SK-N-SH (cell line): ENCODE results near the gene RNASE9. TPM values are rescaled to one million over a fixed set of nuclear protein-coding genes. Genes with fewer than 3 reads are reported as not detected.
A peak's percentile ranks its signal among the peaks of the same experiment; 100 is the strongest.

ENCODE experiments used
- CTCF ChIA-PET: fragments of 300-600, 350-600 bp; formaldehyde crosslinking; extraction: SDS; loops from one replicate; lab custom pipeline; 2021; lab: Yijun Ruan, JAX
- POLR2A ChIA-PET: fragments of 350-600 bp; sonication (Branson Sonifier 250); formaldehyde crosslinking; extraction: SDS; loops from one replicate; lab custom pipeline; 2020; ENCODE audit warnings: antibody characterized with exemption, inconsistent platforms; lab: Yijun Ruan, JAX
- DNase-seq: peaks from one replicate; pipeline ENCODE4 v3.0.0; 2012
- H2AFZ ChIP-seq: fragments of 200-600 bp; sonication (generic); 2 replicates; pipeline ENCODE4 v1.8.1; 2016; ENCODE audit warnings: antibody characterized with exemption, mild to moderate bottlenecking, low read depth
- H3F3A ChIP-seq: fragments of 200-600 bp; sonication (generic); replicated peaks from 2 replicates; pipeline ENCODE3; 2016; ENCODE audit warnings: antibody characterized with exemption, mild to moderate bottlenecking; ENCODE audit not compliant: insufficient read depth
- H3K27ac ChIP-seq, 2 experiments: fragments of 200-500 bp in 1 of 2; fragments of 200-600 bp in 1 of 2; sonication (Bioruptor generic) in 1 of 2; sonication (generic), shearing (Covaris generic) in 1 of 2; 2 replicates each; pipeline versions ENCODE4 v1.5.1 to v1.6.1; 2014 to 2016; ENCODE audit warnings: low read depth in 2 of 2, inconsistent platforms in 1 of 2, low read length in 1 of 2, mild to moderate bottlenecking in 1 of 2, mixed read lengths in 1 of 2
- H3K27me3 ChIP-seq: fragments of 200-600 bp; sonication (generic), shearing (Covaris generic); 2 replicates; pipeline ENCODE4 v1.6.1; 2016; ENCODE audit warnings: mixed run types; ENCODE audit not compliant: insufficient read depth
- H3K36me3 ChIP-seq, 2 experiments: fragments of 200-500 bp in 1 of 2; fragments of 200-600 bp in 1 of 2; sonication (Bioruptor generic) in 1 of 2; sonication (generic) in 1 of 2; replicated peaks in 1 of 2; 2 replicates each; pipeline versions ENCODE3 to v1.5.1; 2014 to 2016; ENCODE audit warnings: low read length in 1 of 2, mild to moderate bottlenecking in 1 of 2; ENCODE audit not compliant: insufficient read depth in 2 of 2, control insufficient read depth in 1 of 2
- H3K4me1 ChIP-seq, 2 experiments: fragments of 200-500 bp in 1 of 2; fragments of 200-600 bp in 1 of 2; sonication (Bioruptor generic) in 1 of 2; sonication (generic), shearing (Covaris generic) in 1 of 2; 2 replicates each; pipeline versions ENCODE4 v1.5.1 to v1.6.1; 2014 to 2016; ENCODE audit warnings: low read depth in 1 of 2, low read length in 1 of 2, mixed run types in 1 of 2; ENCODE audit not compliant: insufficient read depth in 2 of 2, control insufficient read depth in 1 of 2
- H3K4me2 ChIP-seq: fragments of 200-600 bp; sonication (generic), shearing (Covaris generic); 2 replicates; pipeline ENCODE4 v1.6.1; 2017; ENCODE audit warnings: mixed run types
- H3K4me3 ChIP-seq, 2 experiments: fragments of 200-500 bp in 1 of 2; fragments of 200-600 bp in 1 of 2; sonication (Bioruptor generic) in 1 of 2; sonication (generic), shearing (Covaris generic) in 1 of 2; 2 replicates each; pipeline versions ENCODE4 v1.5.1 to v1.8.1; 2014 to 2016; ENCODE audit warnings: low read depth in 2 of 2, inconsistent platforms in 1 of 2, low read length in 1 of 2, mild to moderate bottlenecking in 1 of 2, mixed read lengths in 1 of 2, moderate library complexity in 1 of 2
- H3K79me2 ChIP-seq: fragments of 200-600 bp; sonication (generic); 2 replicates; pipeline ENCODE4 v1.8.1; 2017; ENCODE audit warnings: mild to moderate bottlenecking; ENCODE audit not compliant: insufficient read depth
- H3K9ac ChIP-seq: fragments of 200-600 bp; sonication (generic); 2 replicates; pipeline ENCODE4 v1.6.1; 2017; ENCODE audit warnings: mixed run types
- H3K9me2 ChIP-seq: fragments of 200-600 bp; sonication (generic); 2 replicates; pipeline ENCODE4 v1.6.1; 2017; ENCODE audit warnings: mixed run types
- H3K9me3 ChIP-seq: fragments of 200-600 bp; sonication (generic); 2 replicates; pipeline ENCODE4 v1.6.1; 2017; ENCODE audit warnings: mixed run types, mild to moderate bottlenecking, moderate library complexity
- H4K20me1 ChIP-seq: fragments of 200-600 bp; sonication (generic); 2 replicates; pipeline ENCODE4 v1.6.1; 2017; ENCODE audit warnings: mild to moderate bottlenecking, mixed run types; ENCODE audit not compliant: insufficient read depth
- CTCF ChIP-seq: fragments of 200-600 bp; sonication (generic); IDR thresholded peaks from 2 replicates; pipeline ENCODE4 v1.6.1; 2017; ENCODE audit warnings: antibody characterized with exemption, mild to moderate bottlenecking, moderate library complexity
- EP300 ChIP-seq, 2 experiments: IDR thresholded peaks; 2 replicates each; pipeline versions ENCODE4 v1.4.0 to v1.6.1; 2012; ENCODE audit warnings: borderline replicate concordance in 1 of 2, low read depth in 1 of 2, low read length in 1 of 2
- EZH2phosphoT487 ChIP-seq: fragments of 200-600 bp; sonication (generic); IDR thresholded peaks from 2 replicates; pipeline ENCODE4 v1.6.1; 2017; ENCODE audit warnings: low read depth, mixed run types, mild to moderate bottlenecking, antibody characterized with exemption, moderate library complexity, borderline replicate concordance
- PBX3 ChIP-seq: IDR thresholded peaks from 2 replicates; pipeline ENCODE4; 2012
- POLR2AphosphoS5 ChIP-seq: IDR thresholded peaks from 2 replicates; pipeline ENCODE4 v1.6.1; 2012; ENCODE audit warnings: low read depth, low read length
- RAD21 ChIP-seq: IDR thresholded peaks from 2 replicates; pipeline ENCODE4 v1.6.1; 2012; ENCODE audit warnings: mild to moderate bottlenecking, low read length
- RFX5 ChIP-seq: IDR thresholded peaks from 2 replicates; pipeline ENCODE4 v1.6.1; 2012; ENCODE audit warnings: mild to moderate bottlenecking, improper control_type of control experiment, low read length
- SMC3 ChIP-seq: IDR thresholded peaks from 2 replicates; pipeline ENCODE4 v1.6.1; 2012; ENCODE audit warnings: low read depth, low read length, improper control_type of control experiment
- WGBS: methylation state at CpG from one replicate; pipeline ENCODE4 v1.1.6; 2017; ENCODE audit warnings: low lambda C conversion rate; 5-methylcytosine and 5-hydroxymethylcytosine counted together
- polyA plus RNA-seq, 3 experiments: library from polyadenylated mRNA; depleted of rRNA; stranded (reverse); fragments of >200 nt; gene quantifications; 2 replicates each; pipeline ENCODE4 v1.2.3, GENCODE V29; 2012

The RNASE9 gene
- polyA plus RNA-seq, 1 of the 3 experiments (the other 2 are of a cell fraction) = not detected

GRCh38 chr14:20606902-20607242 is 46.0 kb upstream of the RNASE9 start:
- TF ChIP-seq POLR2AphosphoS5 = no peak
- no peak overlapping the region for H2AFZ ChIP-seq
- peaks cover 9% of the 10 kb centered on the region for H3F3A ChIP-seq
- no peaks in the 10 kb centered on the region for H3K79me2 ChIP-seq
- H3K9me2 ChIP-seq = no peaks in the 10 kb centered on the region
- no peaks in the 10 kb centered on the region for H3K27me3 ChIP-seq
- H3K9ac ChIP-seq = no peak overlapping the region
- ChIA-PET CTCF (interaction anchor here (0.6 to 4.9 kb wide), 7 partner anchors 11 to 278 kb away, joined by 3 to 70 read pairs (median 5); partner anchors contain the start of gene PARP2), POLR2A (no interaction called here)
- no peaks in the 10 kb centered on the region for H3K36me3 ChIP-seq
- H3K4me3 ChIP-seq = 0 out of 4 replicates have a peak overlapping the region, but pooled peaks of 1 of the 2 experiments have one; percentile 5
- no peak overlapping the region for H3K4me2 ChIP-seq
- no peaks in the 10 kb centered on the region for H4K20me1 ChIP-seq
- H3K9me3 ChIP-seq = no peaks in the 10 kb centered on the region
- H3K4me1 ChIP-seq = peaks cover 0 to 4% of the 10 kb centered on the region in 2 experiments; a peak in 1 of 4 replicates
- 40% methylated on average over 1 of the region's 2 CpGs for WGBS
- DNase-seq = no peak
- no peak overlapping the region for H3K27ac ChIP-seq

- Histone ChIP-seq H3K9ac (no peak overlapping the region), H3K9me3 (no peaks in the 10 kb centered on the region), H3K27ac (no peak overlapping the region), H3K4me3 (peak overlapping the region in 1 of 2 experiments; percentile 5; a peak in 1 of 4 replicates), H3K79me2 (no peaks in the 10 kb centered on the region), H3K27me3 (no peaks in the 10 kb centered on the region), H3K36me3 (no peaks in the 10 kb centered on the region), H2AFZ (no peak overlapping the region), H3K4me2 (no peak overlapping the region), H3F3A (peaks cover 9% of the 10 kb centered on the region), H3K4me1 (peaks cover 0 to 4% of the 10 kb centered on the region in 2 experiments; a peak in 1 of 4 replicates), H4K20me1 (no peaks in the 10 kb centered on the region), H3K9me2 (no peaks in the 10 kb centered on the region)
- CTCF ChIA-PET = interaction anchor here (0.6 to 4.9 kb wide), 6 partner anchors 10 to 277 kb away, joined by 3 to 70 read pairs (median 6); partner anchors contain the start of gene PARP2
- peak; percentile 34 for DNase-seq
- POLR2A ChIA-PET = no interaction called here
- no peak for TF ChIP-seq RFX5
- peak; percentile 71 for TF ChIP-seq RAD21
- no peak for TF ChIP-seq PBX3
- TF ChIP-seq SMC3 = peak; percentile 49
- TF ChIP-seq CTCF = peak; percentile 62
- TF ChIP-seq EZH2phosphoT487 = no peak
- TF ChIP-seq EP300 (IDR thresholded peaks at IDR 0.05; ENCODE audit: borderline replicate concordance in 1 of 2, low read depth in 1 of 2, low read length in 1 of 2) = no peak
- WGBS = 17% methylated on average over 6 of the region's 8 CpGs
Measured at GRCh38 chr14:20606190-20606901, 45.5 kb upstream of the RNASE9 start.
